Right lobe of liver (tissue), 6 donors: Measurements from ENCODE around the gene FDXACB1. TPM values are rescaled to one million over a fixed set of nuclear protein-coding genes. Genes with fewer than 3 reads are reported as not detected.

Experiments used
- ATAC-seq, 4 donors: fragments of 200-7000 bp; cut with Tn5 transposase; one replicate each; pipeline ENCODE4 v1.9.1; 2020; ENCODE audit warnings: mild to moderate bottlenecking in 4 of 4, moderate library complexity in 4 of 4
- DNase-seq, 3 donors: peaks; one replicate each; pipeline ENCODE4 v3.0.0-alpha.2; 2020
- H3K27ac ChIP-seq, 3 donors: fragments of 200-600 bp; one replicate each; pipeline ENCODE4 v1.8.0; 2022
- H3K27me3 ChIP-seq, 2 donors: fragments of 200-600 bp; one replicate each; pipeline ENCODE4 v1.8.0; 2022
- H3K36me3 ChIP-seq, 4 donors: fragments of 200-600 bp; sonication (generic) in 1 of 4; one replicate each; pipeline versions ENCODE4 v1.5.1 to v1.8.0; 2017 to 2022; ENCODE audit warnings: control low read depth in 1 of 4
- H3K4me1 ChIP-seq, 4 donors: fragments of 200-600 bp; sonication (generic) in 1 of 4; one replicate each; pipeline versions ENCODE4 v1.5.1 to v1.8.0; 2017 to 2022; ENCODE audit warnings: control low read depth in 1 of 4
- H3K4me3 ChIP-seq, 3 donors: fragments of 200-600 bp; one replicate each; pipeline ENCODE4 v1.8.0; 2022
- H3K9me3 ChIP-seq, 4 donors: fragments of 200-600 bp; sonication (generic) in 1 of 4; one replicate each; pipeline versions ENCODE4 v1.5.1 to v1.8.0; 2017 to 2022; ENCODE audit warnings: control low read depth in 1 of 4
- CTCF ChIP-seq, 4 donors: fragments of 200-600 bp in 3 of 4; fragments of 450-650 bp in 1 of 4; IDR thresholded peaks; one replicate each; pipeline versions ENCODE4 v1.5.1 to v1.8.0; 2016 to 2022; ENCODE audit warnings: antibody characterized with exemption in 4 of 4, mild to moderate bottlenecking in 2 of 4
- POLR2A ChIP-seq: fragments of 450-650 bp; IDR thresholded peaks from one replicate; pipeline ENCODE4 v1.6.1; 2017; ENCODE audit warnings: antibody characterized with exemption, mild to moderate bottlenecking
- WGBS: methylation state at CpG from one replicate; pipeline ENCODE4 v1.1.6; 2018; ENCODE audit warnings: low coverage, low lambda C conversion rate; ENCODE audit not compliant: insufficient coverage; ENCODE audit errors: missing lambda C conversion rate; 5-methylcytosine and 5-hydroxymethylcytosine counted together
- intact Hi-C, 2 donors: fragments of 100-400 bp; cut with DNase I; formaldehyde crosslinking; loops; one replicate each; pipeline versions ENCODE4 v1.11.2 to v1.14.1; 2022
- total RNA-seq, 6 experiments: library from RNA; depleted of rRNA in 2 of 6; stranded (reverse); fragments of >200 nt in 2 of 6; fragmentation: NEBNext Ultra II Directional in 3 of 6; extraction: Animal tissue kit (Norgen Biotek cat#: 25700) in 3 of 6; gene quantifications; one replicate each; pipeline versions ENCODE4 v1.1.0 to v1.2.4, GENCODE V29; 2016 to 2023
- donor health status: DM: no; HTN: yes; CAD: no.
- donor health status: DM: no; HTN: no; CAD: no.
- donor health status: DM: no; HTN: no; CAD: no.
- donor health status: DM: no; HTN: yes; CAD: no.
- donor health status: DM: no; HTN: yes; CAD: no.

The FDXACB1 gene
- total RNA-seq, 6 experiments from 2014 or later = 0.90 to 1.3 (median 1.1) TPM

DNA sequence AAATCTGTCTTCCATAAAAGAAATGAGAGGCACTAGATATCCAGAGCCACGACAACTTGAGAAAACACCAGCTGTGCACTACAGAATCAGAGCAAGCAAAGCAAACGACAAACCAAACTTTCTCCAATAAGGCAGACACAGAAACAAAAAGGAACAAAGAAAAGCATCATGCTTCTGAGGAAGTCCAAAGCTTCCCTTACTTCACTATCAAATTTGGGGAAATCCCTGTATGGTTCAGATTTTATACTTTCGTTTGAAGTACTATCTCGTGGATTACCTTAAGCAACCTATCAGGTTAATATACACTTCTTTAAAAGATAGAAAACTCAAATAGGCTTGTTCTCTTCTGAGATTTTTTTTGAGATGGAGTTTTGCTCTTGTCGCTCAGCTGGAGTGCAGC lies 35.3 kb downstream of the FDXACB1 start:
- Histone ChIP-seq H3K27ac (no peak overlapping the region), H3K9me3 (no peaks in the 10 kb centered on the region), H3K4me3 (no peak overlapping the region), H3K4me1 (peaks cover 0 to 21% (median 6%) of the 10 kb centered on the region in 4 donors), H3K27me3 (no peaks in the 10 kb centered on the region), H3K36me3 (peaks cover 0 to 22% (median 0%) of the 10 kb centered on the region in 4 donors)
- WGBS = 88% methylated on average over 5 of the region's 5 CpGs
- no peak for TF ChIP-seq CTCF (IDR thresholded peaks at IDR 0.05)
- TF ChIP-seq POLR2A = no peak
- no peak for DNase-seq
- no peak for ATAC-seq
- intact Hi-C loops = loop anchor here in 1 of 2 donors (10.0 kb wide), 1 partner anchor 259 kb away; no protein-coding TSS in a partner anchor

- TF ChIP-seq POLR2A (no peak), CTCF (IDR thresholded peaks at IDR 0.05) (peak; percentile 90 to 97 (median 95))
- intact Hi-C loops = loop anchor here in 1 of 2 donors (10.0 kb wide), 1 partner anchor 257 kb away; no protein-coding TSS in a partner anchor
- no peak overlapping the region for H3K4me3 ChIP-seq
- H3K27me3 ChIP-seq = no peaks in the 10 kb centered on the region
- no peaks in the 10 kb centered on the region for H3K9me3 ChIP-seq
- peaks cover 0 to 25% (median 9%) of the 10 kb centered on the region in 4 donors for H3K4me1 ChIP-seq
- H3K36me3 ChIP-seq = peaks cover 0 to 7% (median 0%) of the 10 kb centered on the region in 4 donors
- DNase-seq (peak; percentile 81 to 92 (median 87)), ATAC-seq (peak; percentile 86 to 92 (median 89))
- 13% methylated on average over 10 of the region's 10 CpGs for WGBS
- peak overlapping the region; percentile 59 to 89 (median 73) for H3K27ac ChIP-seq
Measured at GRCh38 chr11:111841370-111842053, 37.5 kb downstream of the FDXACB1 start.

DNA sequence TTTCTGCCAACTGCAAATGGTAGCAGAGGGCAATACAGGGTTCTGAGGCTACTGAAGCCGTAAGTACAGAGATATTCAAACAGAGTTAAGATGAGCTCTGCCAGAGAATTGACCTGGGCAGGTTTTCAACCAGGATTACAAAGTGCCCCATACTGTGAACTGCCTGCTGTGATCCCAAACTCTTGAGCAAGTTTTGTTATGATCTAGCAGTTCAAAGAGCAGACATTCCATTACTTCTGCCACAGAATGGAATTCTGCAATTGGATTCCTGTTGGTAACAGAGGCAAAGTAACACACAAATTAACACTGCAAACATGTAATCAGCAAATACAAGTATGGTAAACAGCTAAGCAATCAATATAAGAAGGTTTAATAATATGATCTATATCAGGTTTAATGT lies 38.8 kb downstream of the FDXACB1 start:
- TF ChIP-seq POLR2A = no peak
- TF ChIP-seq CTCF (IDR thresholded peaks at IDR 0.05) = no peak
- intact Hi-C loops = loop anchor here in 1 of 2 donors (10.0 kb wide), 1 partner anchor 255 kb away; no protein-coding TSS in a partner anchor
- H3K4me3 ChIP-seq = no peak overlapping the region
- H3K27me3 ChIP-seq = no peaks in the 10 kb centered on the region
- H3K27ac ChIP-seq = peak overlapping the region; percentile 59 to 89 (median 73)
- H3K9me3 ChIP-seq = no peaks in the 10 kb centered on the region
- H3K36me3 ChIP-seq = peaks cover 0 to 7% (median 0%) of the 10 kb centered on the region in 4 donors
- ATAC-seq (peak; percentile 82 to 91 (median 87)), DNase-seq (peak in 1 of 3 donors; percentile 83)
- WGBS = 29% methylated on average over 1 of the region's 1 CpG
- peaks cover 0 to 38% (median 14%) of the 10 kb centered on the region in 4 donors for H3K4me1 ChIP-seq

DNA sequence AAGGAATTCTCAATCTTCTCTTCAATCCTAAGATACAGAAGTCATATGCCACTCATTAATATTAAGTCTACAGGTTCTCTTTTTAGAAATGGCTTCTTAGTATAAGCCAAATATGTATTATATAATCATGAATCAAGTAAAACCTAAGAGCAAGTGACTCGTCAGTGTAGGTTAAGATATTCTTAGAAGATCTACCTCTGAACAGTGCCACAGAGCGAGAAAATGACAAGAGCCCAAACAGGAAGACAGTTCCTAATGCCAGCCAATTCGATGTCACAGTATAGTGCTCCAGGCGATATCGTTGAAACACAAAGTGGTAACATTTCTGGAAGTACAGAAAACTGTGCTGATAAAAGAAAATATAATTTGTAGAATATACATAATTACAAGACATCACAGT lies 40.9 kb downstream of the FDXACB1 start:
- Histone ChIP-seq H3K27ac (no peak overlapping the region), H3K4me1 (peaks cover 0 to 59% (median 26%) of the 10 kb centered on the region in 4 donors), H3K4me3 (no peak overlapping the region), H3K27me3 (no peaks in the 10 kb centered on the region), H3K36me3 (no peaks in the 10 kb centered on the region), H3K9me3 (no peaks in the 10 kb centered on the region)
- TF ChIP-seq POLR2A = no peak
- TF ChIP-seq CTCF (IDR thresholded peaks at IDR 0.05) = no peak
- ATAC-seq (no peak), DNase-seq (no peak)
- intact Hi-C loops = no loop called here
- 92% methylated on average over 5 of the region's 5 CpGs for WGBS
